ENCODE measurements around the gene GTF2F2. TPM values are rescaled to one million over a fixed set of nuclear protein-coding genes. Genes with fewer than 3 reads are reported as not detected.

The GTF2F2 gene
- total RNA-seq, 1 experiment from 2014 or later: 33.8 TPM

GRCh38 chr13:45306966-45307365 is 186.7 kb downstream of the GTF2F2 start (continued):
- no peak for TF ChIP-seq E2F5 (CRISPR knock-in tag; IDR thresholded peaks at IDR 0.05)

- ChIA-PET CTCF (interaction anchor here (0.6 to 3.9 kb wide), 6 partner anchors 19 to 337 kb away, joined by 3 to 28 read pairs (median 4); partner anchors contain the start of gene TPT1), POLR2A (no interaction called here)
- peaks cover 26% of the 10 kb centered on the region for H3K4me1 Mint-ChIP-seq
- H3K9me3 Mint-ChIP-seq: no peaks in the 10 kb centered on the region
- ATAC-seq (no peak), DNase-seq (ENCODE audit: low spot score) (no peak)
- H3K27me3 Mint-ChIP-seq (ENCODE audit: low read depth): no peaks in the 10 kb centered on the region
- H3K27ac Mint-ChIP-seq: peak overlapping the region; percentile 73; the same call in 1 of the 2 replicates
- TF ChIP-seq, protein P1, sequence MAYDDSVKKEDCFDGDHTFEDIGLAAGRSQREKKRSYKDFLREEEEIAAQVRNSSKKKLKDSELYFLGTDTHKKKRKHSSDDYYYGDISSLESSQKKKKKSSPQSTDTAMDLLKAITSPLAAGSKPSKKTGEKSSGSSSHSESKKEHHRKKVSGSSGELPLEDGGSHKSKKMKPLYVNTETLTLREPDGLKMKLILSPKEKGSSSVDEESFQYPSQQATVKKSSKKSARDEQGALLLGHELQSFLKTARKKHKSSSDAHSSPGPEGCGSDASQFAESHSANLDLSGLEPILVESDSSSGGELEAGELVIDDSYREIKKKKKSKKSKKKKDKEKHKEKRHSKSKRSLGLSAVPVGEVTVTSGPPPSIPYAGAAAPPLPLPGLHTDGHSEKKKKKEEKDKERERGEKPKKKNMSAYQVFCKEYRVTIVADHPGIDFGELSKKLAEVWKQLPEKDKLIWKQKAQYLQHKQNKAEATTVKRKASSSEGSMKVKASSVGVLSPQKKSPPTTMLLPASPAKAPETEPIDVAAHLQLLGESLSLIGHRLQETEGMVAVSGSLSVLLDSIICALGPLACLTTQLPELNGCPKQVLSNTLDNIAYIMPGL (CRISPR knock-in tag; IDR thresholded peaks at IDR 0.05): peak; percentile 8; the same call in 1 of the 2 replicates
- TF ChIP-seq, protein P2, sequence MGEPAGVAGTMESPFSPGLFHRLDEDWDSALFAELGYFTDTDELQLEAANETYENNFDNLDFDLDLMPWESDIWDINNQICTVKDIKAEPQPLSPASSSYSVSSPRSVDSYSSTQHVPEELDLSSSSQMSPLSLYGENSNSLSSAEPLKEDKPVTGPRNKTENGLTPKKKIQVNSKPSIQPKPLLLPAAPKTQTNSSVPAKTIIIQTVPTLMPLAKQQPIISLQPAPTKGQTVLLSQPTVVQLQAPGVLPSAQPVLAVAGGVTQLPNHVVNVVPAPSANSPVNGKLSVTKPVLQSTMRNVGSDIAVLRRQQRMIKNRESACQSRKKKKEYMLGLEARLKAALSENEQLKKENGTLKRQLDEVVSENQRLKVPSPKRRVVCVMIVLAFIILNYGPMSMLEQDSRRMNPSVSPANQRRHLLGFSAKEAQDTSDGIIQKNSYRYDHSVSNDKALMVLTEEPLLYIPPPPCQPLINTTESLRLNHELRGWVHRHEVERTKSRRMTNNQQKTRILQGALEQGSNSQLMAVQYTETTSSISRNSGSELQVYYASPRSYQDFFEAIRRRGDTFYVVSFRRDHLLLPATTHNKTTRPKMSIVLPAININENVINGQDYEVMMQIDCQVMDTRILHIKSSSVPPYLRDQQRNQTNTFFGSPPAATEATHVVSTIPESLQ (CRISPR knock-in tag; IDR thresholded peaks at IDR 0.05): no peak
- TF ChIP-seq USF2 (CRISPR knock-in tag; IDR thresholded peaks at IDR 0.05) (0 out of 2 replicates have a peak, but pooled peaks have one; percentile 6), ZNF263 (CRISPR knock-in tag; IDR thresholded peaks at IDR 0.05; ENCODE audit: low read depth) (no peak)
- peak overlapping the region; percentile 86 for H3K4me3 Mint-ChIP-seq
- no peaks in the 10 kb centered on the region for H3K36me3 Mint-ChIP-seq
These were observed 190.2 kb downstream of the GTF2F2 start for GRCh38 chr13:45310341-45311131.

DNA sequence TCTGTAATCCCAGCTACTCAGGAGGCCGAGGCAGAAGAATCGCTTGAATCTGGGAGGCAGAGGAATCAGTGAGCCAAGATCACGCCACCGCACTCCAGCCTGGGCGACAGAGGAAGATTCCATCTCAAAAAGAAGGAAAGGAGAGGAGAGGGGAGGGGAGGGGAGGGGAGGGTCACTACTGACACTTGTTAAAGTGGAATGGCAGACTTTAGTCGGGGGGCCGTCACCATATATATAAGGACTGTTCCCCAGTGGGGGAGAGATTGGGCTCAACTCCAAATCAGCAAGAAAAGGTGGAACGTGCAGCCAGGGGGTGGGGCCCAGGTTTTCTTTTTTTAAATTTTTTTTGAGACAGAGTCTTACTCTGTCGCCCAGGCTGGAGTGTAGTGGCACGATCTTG is 194.5 kb downstream of the GTF2F2 start:
- POLR2A ChIA-PET: interaction anchor here (1.0 kb wide), 1 partner anchor 27 kb away, joined by 4 read pairs; the partner anchor contains the start of gene TPT1
- TF ChIP-seq KAT7 (CRISPR knock-in tag; IDR thresholded peaks at IDR 0.05; ENCODE audit: borderline replicate concordance) (no peak), TP53 (CRISPR knock-in tag; IDR thresholded peaks at IDR 0.05) (no peak), E2F4 (CRISPR knock-in tag; IDR thresholded peaks at IDR 0.05; ENCODE audit: borderline replicate concordance, low read depth) (no peak), ZNF423 (CRISPR knock-in tag; IDR thresholded peaks at IDR 0.05) (no peak), ESRRA (CRISPR knock-in tag; IDR thresholded peaks at IDR 0.05; ENCODE audit: borderline replicate concordance) (no peak), TCF7 (CRISPR knock-in tag; IDR thresholded peaks at IDR 0.05; ENCODE audit: low read depth) (no peak), TEAD4 (CRISPR knock-in tag; IDR thresholded peaks at IDR 0.05) (no peak)
- TF ChIP-seq, protein P3, sequence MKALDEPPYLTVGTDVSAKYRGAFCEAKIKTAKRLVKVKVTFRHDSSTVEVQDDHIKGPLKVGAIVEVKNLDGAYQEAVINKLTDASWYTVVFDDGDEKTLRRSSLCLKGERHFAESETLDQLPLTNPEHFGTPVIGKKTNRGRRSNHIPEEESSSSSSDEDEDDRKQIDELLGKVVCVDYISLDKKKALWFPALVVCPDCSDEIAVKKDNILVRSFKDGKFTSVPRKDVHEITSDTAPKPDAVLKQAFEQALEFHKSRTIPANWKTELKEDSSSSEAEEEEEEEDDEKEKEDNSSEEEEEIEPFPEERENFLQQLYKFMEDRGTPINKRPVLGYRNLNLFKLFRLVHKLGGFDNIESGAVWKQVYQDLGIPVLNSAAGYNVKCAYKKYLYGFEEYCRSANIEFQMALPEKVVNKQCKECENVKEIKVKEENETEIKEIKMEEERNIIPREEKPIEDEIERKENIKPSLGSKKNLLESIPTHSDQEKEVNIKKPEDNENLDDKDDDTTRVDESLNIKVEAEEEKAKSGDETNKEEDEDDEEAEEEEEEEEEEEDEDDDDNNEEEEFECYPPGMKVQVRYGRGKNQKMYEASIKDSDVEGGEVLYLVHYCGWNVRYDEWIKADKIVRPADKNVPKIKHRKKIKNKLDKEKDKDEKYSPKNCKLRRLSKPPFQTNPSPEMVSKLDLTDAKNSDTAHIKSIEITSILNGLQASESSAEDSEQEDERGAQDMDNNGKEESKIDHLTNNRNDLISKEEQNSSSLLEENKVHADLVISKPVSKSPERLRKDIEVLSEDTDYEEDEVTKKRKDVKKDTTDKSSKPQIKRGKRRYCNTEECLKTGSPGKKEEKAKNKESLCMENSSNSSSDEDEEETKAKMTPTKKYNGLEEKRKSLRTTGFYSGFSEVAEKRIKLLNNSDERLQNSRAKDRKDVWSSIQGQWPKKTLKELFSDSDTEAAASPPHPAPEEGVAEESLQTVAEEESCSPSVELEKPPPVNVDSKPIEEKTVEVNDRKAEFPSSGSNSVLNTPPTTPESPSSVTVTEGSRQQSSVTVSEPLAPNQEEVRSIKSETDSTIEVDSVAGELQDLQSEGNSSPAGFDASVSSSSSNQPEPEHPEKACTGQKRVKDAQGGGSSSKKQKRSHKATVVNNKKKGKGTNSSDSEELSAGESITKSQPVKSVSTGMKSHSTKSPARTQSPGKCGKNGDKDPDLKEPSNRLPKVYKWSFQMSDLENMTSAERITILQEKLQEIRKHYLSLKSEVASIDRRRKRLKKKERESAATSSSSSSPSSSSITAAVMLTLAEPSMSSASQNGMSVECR (CRISPR knock-in tag; IDR thresholded peaks at IDR 0.05; ENCODE audit: borderline replicate concordance): no peak
- TF ChIP-seq, protein P4, sequence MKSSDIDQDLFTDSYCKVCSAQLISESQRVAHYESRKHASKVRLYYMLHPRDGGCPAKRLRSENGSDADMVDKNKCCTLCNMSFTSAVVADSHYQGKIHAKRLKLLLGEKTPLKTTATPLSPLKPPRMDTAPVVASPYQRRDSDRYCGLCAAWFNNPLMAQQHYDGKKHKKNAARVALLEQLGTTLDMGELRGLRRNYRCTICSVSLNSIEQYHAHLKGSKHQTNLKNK (CRISPR knock-in tag; IDR thresholded peaks at IDR 0.05): no peak
- Mint-ChIP-seq H3K9me3 (no peaks in the 10 kb centered on the region), H3K4me1 (peaks cover 18% of the 10 kb centered on the region), H3K27me3 (ENCODE audit: low read depth) (no peaks in the 10 kb centered on the region), H3K36me3 (no peaks in the 10 kb centered on the region), H3K27ac (no peak overlapping the region), H3K4me3 (no peak overlapping the region)
- DNase-seq (ENCODE audit: low spot score) (no peak), ATAC-seq (no peak)
- CTCF ChIA-PET: interaction anchor here (0.6 to 1.0 kb wide), 2 partner anchors 17 to 268 kb away, joined by 3 read pairs; no protein-coding TSS in a partner anchor

Data from WTC11 (cell line).